ENCODE results near the gene CAMK1D. TPM values are rescaled to one million over a fixed set of nuclear protein-coding genes. Genes with fewer than 3 reads are reported as not detected.

The CAMK1D gene
- total RNA-seq, 3 donors from 2014 or later = 20.6 to 48.5 (median 32.8) TPM

GRCh38 chr10:12771981-12772760 is 422.8 kb downstream of the CAMK1D start:
- H3K4me1 ChIP-seq (ENCODE audit: low read depth) = no peaks in the 10 kb centered on the region
- H3K9me3 ChIP-seq = no peaks in the 10 kb centered on the region
- intact Hi-C loops (cut with DNase I, micrococcal nuclease) = no loop called here
- no peak for DNase-seq
- no peaks in the 10 kb centered on the region for H3K36me3 ChIP-seq (ENCODE audit: low read depth)
- no peak overlapping the region for H3K4me3 ChIP-seq
- ATAC-seq = no peak
- TF ChIP-seq, protein P1, sequence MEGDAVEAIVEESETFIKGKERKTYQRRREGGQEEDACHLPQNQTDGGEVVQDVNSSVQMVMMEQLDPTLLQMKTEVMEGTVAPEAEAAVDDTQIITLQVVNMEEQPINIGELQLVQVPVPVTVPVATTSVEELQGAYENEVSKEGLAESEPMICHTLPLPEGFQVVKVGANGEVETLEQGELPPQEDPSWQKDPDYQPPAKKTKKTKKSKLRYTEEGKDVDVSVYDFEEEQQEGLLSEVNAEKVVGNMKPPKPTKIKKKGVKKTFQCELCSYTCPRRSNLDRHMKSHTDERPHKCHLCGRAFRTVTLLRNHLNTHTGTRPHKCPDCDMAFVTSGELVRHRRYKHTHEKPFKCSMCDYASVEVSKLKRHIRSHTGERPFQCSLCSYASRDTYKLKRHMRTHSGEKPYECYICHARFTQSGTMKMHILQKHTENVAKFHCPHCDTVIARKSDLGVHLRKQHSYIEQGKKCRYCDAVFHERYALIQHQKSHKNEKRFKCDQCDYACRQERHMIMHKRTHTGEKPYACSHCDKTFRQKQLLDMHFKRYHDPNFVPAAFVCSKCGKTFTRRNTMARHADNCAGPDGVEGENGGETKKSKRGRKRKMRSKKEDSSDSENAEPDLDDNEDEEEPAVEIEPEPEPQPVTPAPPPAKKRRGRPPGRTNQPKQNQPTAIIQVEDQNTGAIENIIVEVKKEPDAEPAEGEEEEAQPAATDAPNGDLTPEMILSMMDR (IDR thresholded peaks at IDR 0.05) = no peak

DNA sequence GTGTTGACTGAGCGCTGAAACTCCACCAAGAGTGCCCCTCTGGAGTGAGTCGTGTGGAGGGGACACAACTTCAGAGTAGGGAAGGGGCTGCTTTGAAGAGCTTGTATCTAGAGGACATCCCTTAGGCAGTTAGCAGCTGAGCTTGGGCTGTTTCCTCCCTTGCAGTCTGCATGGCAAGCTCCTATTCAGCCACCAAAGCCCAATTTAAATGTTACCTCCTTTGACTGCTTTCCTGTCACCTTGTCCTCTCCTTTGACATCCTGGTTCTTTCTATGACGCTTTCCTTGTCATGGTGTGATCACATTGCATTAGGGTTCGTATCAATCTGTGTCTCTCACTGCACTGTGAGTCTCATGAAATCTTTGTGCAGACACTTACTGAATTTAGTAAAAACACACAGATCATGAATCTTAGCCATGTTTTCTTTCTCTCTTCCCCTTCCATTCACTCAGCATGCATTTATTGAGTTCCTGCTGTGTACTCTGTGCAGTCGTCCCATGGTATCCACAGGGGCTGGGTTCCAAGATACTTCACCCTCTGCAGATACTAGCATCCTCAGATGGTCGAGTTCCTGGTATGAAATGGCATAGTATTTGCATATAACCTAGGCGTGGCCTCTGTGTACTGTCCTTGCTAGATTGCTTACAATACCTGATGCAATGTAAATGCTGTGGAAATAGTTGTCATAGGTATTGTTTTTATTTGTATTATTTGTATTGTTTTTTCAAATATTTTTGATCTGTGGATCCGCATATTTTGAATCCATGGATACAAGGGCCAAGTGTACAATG is 423.6 kb downstream of the CAMK1D start:
- no peak for DNase-seq
- TF ChIP-seq, protein P1 (IDR thresholded peaks at IDR 0.05) = no peak
- no peak overlapping the region for H3K4me3 ChIP-seq
- no peaks in the 10 kb centered on the region for H3K9me3 ChIP-seq
- H3K36me3 ChIP-seq (ENCODE audit: low read depth) = no peaks in the 10 kb centered on the region
- intact Hi-C loops (cut with DNase I, micrococcal nuclease) = no loop called here
- peak; percentile 54 for ATAC-seq
- H3K4me1 ChIP-seq (ENCODE audit: low read depth) = no peaks in the 10 kb centered on the region

- intact Hi-C loops (cut with DNase I, micrococcal nuclease) = no loop called here
- DNase-seq (no peak), ATAC-seq (no peak)
- TF ChIP-seq, protein P1 (IDR thresholded peaks at IDR 0.05) = no peak
- H3K4me1 ChIP-seq (ENCODE audit: low read depth) = no peaks in the 10 kb centered on the region
- H3K4me3 ChIP-seq = no peak overlapping the region
- no peaks in the 10 kb centered on the region for H3K36me3 ChIP-seq (ENCODE audit: low read depth)
- H3K9me3 ChIP-seq = no peaks in the 10 kb centered on the region
These were observed 425.0 kb downstream of the CAMK1D start for GRCh38 chr10:12774204-12774894.

GRCh38 chr10:12777840-12778585 is 428.7 kb downstream of the CAMK1D start:
- no peak for DNase-seq
- H3K36me3 ChIP-seq (ENCODE audit: low read depth) = no peaks in the 10 kb centered on the region
- no peak for ATAC-seq
- no peak overlapping the region for H3K4me3 ChIP-seq
- TF ChIP-seq, protein P1 (IDR thresholded peaks at IDR 0.05) = no peak
- H3K4me1 ChIP-seq (ENCODE audit: low read depth) = no peaks in the 10 kb centered on the region
- no peaks in the 10 kb centered on the region for H3K9me3 ChIP-seq
- intact Hi-C loops (cut with DNase I, micrococcal nuclease) = no loop called here

All from mucosa of descending colon (tissue), 3 donors.